Lower leg skin (tissue), 4 donors: ENCODE results near the gene TFF1. TPM values are rescaled to one million over a fixed set of nuclear protein-coding genes. Genes with fewer than 3 reads are reported as not detected.

Experiments
- DNase-seq, 2 donors: peaks; one replicate each; pipeline ENCODE4 v3.0.0-alpha.2; 2019; ENCODE audit warnings: low spot score in 2 of 2
- H3K4me3 ChIP-seq: fragments of 200-600 bp; sonication (generic); 2 replicates; pipeline ENCODE4 v1.5.1; 2017; ENCODE audit warnings: mild to moderate bottlenecking, low read depth; ENCODE audit not compliant: poor library complexity, severe bottlenecking
- CTCF ChIP-seq, 3 donors: fragments of 450-650 bp; IDR thresholded peaks; one replicate each; pipeline ENCODE4 v1.5.1; 2016; ENCODE audit warnings: antibody characterized with exemption in 3 of 3, mild to moderate bottlenecking in 3 of 3, moderate library complexity in 2 of 3
- POLR2A ChIP-seq, 2 donors: fragments of 450-650 bp; IDR thresholded peaks; one replicate each; pipeline ENCODE4 v1.6.1; 2016 to 2017; ENCODE audit warnings: antibody characterized with exemption in 2 of 2, mild to moderate bottlenecking in 1 of 2, moderate library complexity in 1 of 2
- WGBS, 2 donors: methylation state at CpG; one replicate each; pipeline ENCODE4 v1.1.5; 2018; 5-methylcytosine and 5-hydroxymethylcytosine counted together
- intact Hi-C: fragments of 100-400 bp; cut with DNase I; formaldehyde crosslinking; loops from one replicate; pipeline ENCODE4 v1.15.0; 2023; ENCODE audit warnings: low total_unique reads
- total RNA-seq, 4 donors: library from RNA; depleted of rRNA; stranded (reverse); fragments of >200 nt; gene quantifications; one replicate each; pipeline ENCODE4 v1.1.0, GENCODE V29; 2016

The TFF1 gene
- total RNA-seq, 4 donors from 2014 or later = not detected

GRCh38 chr21:42330380-42331371, 35.7 kb downstream of the TFF1 start:
- H3K4me3 ChIP-seq = no peak overlapping the region
- peak in 1 of 2 donors; percentile 45 for DNase-seq
- 90 to 92% methylated on average over 4 of the region's 4 CpGs for WGBS, 2 donors
- intact Hi-C loops = no loop called here
- TF ChIP-seq POLR2A (IDR thresholded peaks at IDR 0.05) (no peak), CTCF (IDR thresholded peaks at IDR 0.05) (no peak)

GRCh38 chr21:42324896-42325295, 41.4 kb downstream of the TFF1 start:
- TF ChIP-seq CTCF (IDR thresholded peaks at IDR 0.05) = no peak
- no peak for TF ChIP-seq POLR2A (IDR thresholded peaks at IDR 0.05)
- intact Hi-C loops = no loop called here
- DNase-seq = peak in 1 of 2 donors; percentile 65
- WGBS, 2 donors = 85 to 92% methylated on average over 6 of the region's 6 CpGs
- no peak overlapping the region for H3K4me3 ChIP-seq

GRCh38 chr21:42321845-42322244, 44.5 kb downstream of the TFF1 start:
- intact Hi-C loops = no loop called here
- TF ChIP-seq CTCF (IDR thresholded peaks at IDR 0.05) = no peak
- no peak for TF ChIP-seq POLR2A (IDR thresholded peaks at IDR 0.05)
- no peak overlapping the region for H3K4me3 ChIP-seq
- 76 to 85% methylated on average over 4 of the region's 4 CpGs for WGBS, 2 donors
- peak in 1 of 2 donors; percentile 68 for DNase-seq

- WGBS, 2 donors = 85 to 91% methylated on average over 10 of the region's 10 CpGs
- no peak overlapping the region for H3K4me3 ChIP-seq
- TF ChIP-seq POLR2A (IDR thresholded peaks at IDR 0.05) = no peak
- no peak for TF ChIP-seq CTCF (IDR thresholded peaks at IDR 0.05)
- intact Hi-C loops = no loop called here
- DNase-seq = no peak
Observed at GRCh38 chr21:42321231-42321630, 45.1 kb downstream of the TFF1 start.

GRCh38 chr21:42320791-42321190, 45.5 kb downstream of the TFF1 start:
- peak in 1 of 2 donors; percentile 20 for DNase-seq
- 85 to 93% methylated on average over 8 of the region's 8 CpGs for WGBS, 2 donors
- no peak overlapping the region for H3K4me3 ChIP-seq
- intact Hi-C loops = no loop called here
- no peak for TF ChIP-seq POLR2A (IDR thresholded peaks at IDR 0.05)

- peak in 1 of 2 donors; percentile 77 for DNase-seq
- intact Hi-C loops = loop anchor here (10.0 kb wide), 1 partner anchor 125 kb away; no protein-coding TSS in a partner anchor
- H3K4me3 ChIP-seq = no peak overlapping the region
- TF ChIP-seq CTCF (IDR thresholded peaks at IDR 0.05) = no peak
- no peak for TF ChIP-seq POLR2A (IDR thresholded peaks at IDR 0.05)
- 75 to 83% methylated on average over 17 of the region's 17 CpGs for WGBS, 2 donors
Observed at GRCh38 chr21:42319851-42320572, 46.3 kb downstream of the TFF1 start.
